Esophagus muscularis mucosa (tissue), 2 donors: ENCODE measurements around the gene OR1N2.
"Not testable (repeated sequence)": the region's sequence is repeated elsewhere in the genome, so short reads cannot be mapped to it uniquely, and the experiment has no call there.

Experiments used
- EP300 ChIP-seq: sonication (generic); formaldehyde crosslinking; IDR thresholded peaks from one replicate; pipeline ENCODE4 v1.6.1; 2017; ENCODE audit warnings: antibody characterized with exemption
- POLR2A ChIP-seq: fragments of 450-650 bp; IDR thresholded peaks from one replicate; pipeline ENCODE4 v1.6.1; 2017; ENCODE audit warnings: antibody characterized with exemption, moderate library complexity, mild to moderate bottlenecking, low read depth

GRCh38 chr9:122583284-122583683 is 30.4 kb downstream of the OR1N2 start, which contains the start of gene OR1L8:
- TF ChIP-seq EP300, POLR2A: not testable (repeated sequence)
